Tibial artery (tissue), 4 donors: ENCODE results near the gene LDLRAD3.

Experiments used
- DNase-seq, 2 donors: peaks; one replicate each; pipeline ENCODE4 v3.0.0-alpha.2; 2019
- H3K27ac ChIP-seq, 2 donors: fragments of 200-600 bp; sonication (generic) in 1 of 2; 1 replicate in 1 of 2; 2 replicates in 1 of 2; pipeline ENCODE4 v1.5.1; 2018 to 2019; ENCODE audit warnings: mild to moderate bottlenecking in 1 of 2
- H3K27me3 ChIP-seq, 2 donors: fragments of 200-600 bp; sonication (generic) in 1 of 2; one replicate each; pipeline versions ENCODE4 v1.5.1 to v1.6.0; 2016 to 2019
- H3K36me3 ChIP-seq, 3 donors: fragments of 200-600 bp; sonication (generic) in 2 of 3; one replicate each; pipeline ENCODE4 v1.5.1; 2016 to 2019; ENCODE audit warnings: mild to moderate bottlenecking in 2 of 3
- H3K4me1 ChIP-seq, 4 donors: fragments of 200-600 bp; sonication (generic) in 2 of 4; 1 replicate in 3 of 4; 2 replicates in 1 of 4; pipeline ENCODE4 v1.5.1; 2016 to 2019
- H3K4me3 ChIP-seq, 2 donors: fragments of 200-600 bp; sonication (generic) in 1 of 2; 1 replicate in 1 of 2; 2 replicates in 1 of 2; pipeline ENCODE4 v1.5.1; 2018 to 2019; ENCODE audit warnings: mild to moderate bottlenecking in 2 of 2
- H3K9me3 ChIP-seq, 3 donors: fragments of 200-600 bp; sonication (generic) in 1 of 3; one replicate each; pipeline ENCODE4 v1.5.1; 2016 to 2019
- CTCF ChIP-seq, 2 experiments: fragments of 200-600 bp in 1 of 2; fragments of 450-650 bp in 1 of 2; IDR thresholded peaks; one replicate each; pipeline ENCODE4 v1.5.1; 2017 to 2019; ENCODE audit warnings: antibody characterized with exemption in 2 of 2, mild to moderate bottlenecking in 1 of 2, moderate library complexity in 1 of 2
- intact Hi-C: fragments of 100-400 bp; cut with DNase I; formaldehyde crosslinking; loops from one replicate; pipeline ENCODE4 v1.15.0; 2023; ENCODE audit warnings: low total_unique reads

The LDLRAD3 gene

GRCh38 chr11:36235750-36236149, 291.9 kb downstream of the LDLRAD3 start:
- Histone ChIP-seq H3K4me1 (peaks cover 0 to 14% (median 7%) of the 10 kb centered on the region in 4 donors), H3K9me3 (no peaks in the 10 kb centered on the region), H3K27me3 (no peaks in the 10 kb centered on the region), H3K36me3 (no peaks in the 10 kb centered on the region), H3K4me3 (no peak overlapping the region), H3K27ac (no peak overlapping the region)
- TF ChIP-seq CTCF (IDR thresholded peaks at IDR 0.05), result no peak
- intact Hi-C loops, result no loop called here
- DNase-seq, result no peak

DNA sequence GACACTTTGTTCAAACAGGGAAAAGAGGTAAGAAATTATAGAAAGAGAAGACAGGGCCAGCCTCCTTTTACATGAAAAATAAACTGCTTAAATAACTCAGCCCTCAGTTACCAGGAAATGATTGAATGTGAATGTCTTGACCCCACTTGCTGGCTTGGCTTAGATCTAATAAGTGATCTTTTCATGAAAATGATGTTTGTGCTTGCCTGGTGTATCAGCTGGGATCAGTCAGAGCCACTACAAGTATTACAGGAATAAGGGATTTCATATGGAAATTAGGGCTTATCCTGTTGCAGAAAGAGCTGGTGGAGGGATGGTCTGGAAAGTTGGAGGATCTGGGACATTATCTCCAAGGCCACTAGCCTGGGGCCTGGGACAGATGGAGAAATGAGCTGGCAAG, 293.5 kb downstream of the LDLRAD3 start:
- TF ChIP-seq CTCF (IDR thresholded peaks at IDR 0.05), result no peak
- no peaks in the 10 kb centered on the region for H3K27me3 ChIP-seq
- no peaks in the 10 kb centered on the region for H3K36me3 ChIP-seq
- no peak for DNase-seq
- intact Hi-C loops, result no loop called here
- no peaks in the 10 kb centered on the region for H3K9me3 ChIP-seq
- no peak overlapping the region for H3K27ac ChIP-seq
- no peak overlapping the region for H3K4me3 ChIP-seq
- H3K4me1 ChIP-seq, result no peaks in the 10 kb centered on the region

- H3K36me3 ChIP-seq, result no peaks in the 10 kb centered on the region
Observed at GRCh38 chr11:36238036-36238631, 294.3 kb downstream of the LDLRAD3 start.

GRCh38 chr11:36238881-36239280, 295.0 kb downstream of the LDLRAD3 start:
- no peaks in the 10 kb centered on the region for H3K27me3 ChIP-seq
- intact Hi-C loops, result no loop called here

More at GRCh38 chr11:36238036-36238631, 294.3 kb downstream of the LDLRAD3 start:
- DNase-seq, result no peak
- Histone ChIP-seq H3K9me3 (no peaks in the 10 kb centered on the region), H3K4me1 (no peaks in the 10 kb centered on the region), H3K27me3 (no peaks in the 10 kb centered on the region), H3K4me3 (no peak overlapping the region), H3K27ac (no peak overlapping the region)
- intact Hi-C loops, result no loop called here
- TF ChIP-seq CTCF (IDR thresholded peaks at IDR 0.05), result no peak

GRCh38 chr11:36239636-36240035, 295.8 kb downstream of the LDLRAD3 start:
- intact Hi-C loops, result no loop called here

More at GRCh38 chr11:36238881-36239280, 295.0 kb downstream of the LDLRAD3 start:
- H3K9me3 ChIP-seq, result no peaks in the 10 kb centered on the region
- no peaks in the 10 kb centered on the region for H3K4me1 ChIP-seq
- no peak for TF ChIP-seq CTCF (IDR thresholded peaks at IDR 0.05)
- H3K4me3 ChIP-seq, result no peak overlapping the region
- DNase-seq, result no peak
- no peak overlapping the region for H3K27ac ChIP-seq
- H3K36me3 ChIP-seq, result no peaks in the 10 kb centered on the region

More at GRCh38 chr11:36239636-36240035, 295.8 kb downstream of the LDLRAD3 start:
- no peak for DNase-seq
- Histone ChIP-seq H3K9me3 (no peaks in the 10 kb centered on the region), H3K27me3 (no peaks in the 10 kb centered on the region), H3K4me3 (no peak overlapping the region), H3K4me1 (no peaks in the 10 kb centered on the region), H3K36me3 (no peaks in the 10 kb centered on the region), H3K27ac (no peak overlapping the region)
- no peak for TF ChIP-seq CTCF (IDR thresholded peaks at IDR 0.05)
